OCI-LY3 (cell line): Measurements from ENCODE around the gene ZPR1.
A peak's percentile ranks its signal among the peaks of the same experiment; 100 is the strongest.

Source experiments
- H2AFZ ChIP-seq: fragments of 200-600, 300-600 bp; shearing (Covaris generic); 2 replicates; pipeline ENCODE4 v1.6.0; 2014; ENCODE audit warnings: antibody characterized with exemption, low read depth, low read length
- H3K27ac ChIP-seq: fragments of 200-600, 300-600 bp; sonication (generic); 2 replicates; pipeline ENCODE4 v1.5.1; 2014; ENCODE audit warnings: mild to moderate bottlenecking, low read length, moderate library complexity, mixed read lengths
- H3K27me3 ChIP-seq: fragments of 200-600, 300-600 bp; sonication (generic); 2 replicates; pipeline ENCODE4 v1.6.1; 2014; ENCODE audit warnings: low read depth, low read length, mixed read lengths
- H3K36me3 ChIP-seq: fragments of 200-600, 300-600 bp; sonication (generic); replicated peaks from 2 replicates; pipeline ENCODE3; 2014; ENCODE audit warnings: low read depth, low read length, mixed read lengths
- H3K4me1 ChIP-seq: fragments of 300-600, 200-600 bp; sonication (generic); 2 replicates; pipeline ENCODE4 v1.6.1; 2014; ENCODE audit warnings: low read length, mixed read lengths
- H3K4me2 ChIP-seq: fragments of 200-600, 300-600 bp; sonication (generic); 2 replicates; pipeline ENCODE4 v1.6.1; 2014; ENCODE audit warnings: low read length, mixed read lengths
- H3K4me3 ChIP-seq: fragments of 300-600, 200-600 bp; sonication (generic); 2 replicates; pipeline ENCODE4 v1.5.1; 2014; ENCODE audit warnings: antibody characterized with exemption, mild to moderate bottlenecking, low read length, moderate library complexity
- H3K79me2 ChIP-seq: fragments of 300-600, 200-600 bp; shearing (Covaris generic); 2 replicates; pipeline ENCODE4 v1.6.1; 2014; ENCODE audit warnings: mild to moderate bottlenecking, low read length, mixed read lengths
- H3K9ac ChIP-seq: fragments of 300-600, 200-600 bp; shearing (Covaris generic); 2 replicates; pipeline ENCODE4 v1.6.0; 2014; ENCODE audit warnings: mild to moderate bottlenecking, low read length, moderate library complexity
- H3K9me3 ChIP-seq: fragments of 200-600, 300-600 bp; shearing (Covaris generic); 2 replicates; pipeline ENCODE4 v1.6.1; 2014; ENCODE audit warnings: low read length, mixed read lengths; ENCODE audit not compliant: insufficient read depth
- H4K20me1 ChIP-seq: fragments of 200-600, 300-600 bp; sonication (generic); 2 replicates; pipeline ENCODE4 v1.6.1; 2016; ENCODE audit warnings: low read length, mixed read lengths; ENCODE audit not compliant: insufficient read depth
- EZH2phosphoT487 ChIP-seq: fragments of 200-600 bp; shearing (Covaris generic); IDR thresholded peaks from 2 replicates; pipeline ENCODE4 v1.6.1; 2018; ENCODE audit warnings: antibody characterized with exemption, mixed run types, low read depth
- TF ChIP-seq, protein P1 (sequence below): fragments of 200-600, 300-600 bp; sonication (generic); IDR thresholded peaks from 2 replicates; pipeline ENCODE4 v1.5.1; 2014; ENCODE audit warnings: antibody characterized with exemption, low read length, low read depth

ZPR1 gene, protein sequence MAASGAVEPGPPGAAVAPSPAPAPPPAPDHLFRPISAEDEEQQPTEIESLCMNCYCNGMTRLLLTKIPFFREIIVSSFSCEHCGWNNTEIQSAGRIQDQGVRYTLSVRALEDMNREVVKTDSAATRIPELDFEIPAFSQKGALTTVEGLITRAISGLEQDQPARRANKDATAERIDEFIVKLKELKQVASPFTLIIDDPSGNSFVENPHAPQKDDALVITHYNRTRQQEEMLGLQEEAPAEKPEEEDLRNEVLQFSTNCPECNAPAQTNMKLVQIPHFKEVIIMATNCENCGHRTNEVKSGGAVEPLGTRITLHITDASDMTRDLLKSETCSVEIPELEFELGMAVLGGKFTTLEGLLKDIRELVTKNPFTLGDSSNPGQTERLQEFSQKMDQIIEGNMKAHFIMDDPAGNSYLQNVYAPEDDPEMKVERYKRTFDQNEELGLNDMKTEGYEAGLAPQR

DNA sequence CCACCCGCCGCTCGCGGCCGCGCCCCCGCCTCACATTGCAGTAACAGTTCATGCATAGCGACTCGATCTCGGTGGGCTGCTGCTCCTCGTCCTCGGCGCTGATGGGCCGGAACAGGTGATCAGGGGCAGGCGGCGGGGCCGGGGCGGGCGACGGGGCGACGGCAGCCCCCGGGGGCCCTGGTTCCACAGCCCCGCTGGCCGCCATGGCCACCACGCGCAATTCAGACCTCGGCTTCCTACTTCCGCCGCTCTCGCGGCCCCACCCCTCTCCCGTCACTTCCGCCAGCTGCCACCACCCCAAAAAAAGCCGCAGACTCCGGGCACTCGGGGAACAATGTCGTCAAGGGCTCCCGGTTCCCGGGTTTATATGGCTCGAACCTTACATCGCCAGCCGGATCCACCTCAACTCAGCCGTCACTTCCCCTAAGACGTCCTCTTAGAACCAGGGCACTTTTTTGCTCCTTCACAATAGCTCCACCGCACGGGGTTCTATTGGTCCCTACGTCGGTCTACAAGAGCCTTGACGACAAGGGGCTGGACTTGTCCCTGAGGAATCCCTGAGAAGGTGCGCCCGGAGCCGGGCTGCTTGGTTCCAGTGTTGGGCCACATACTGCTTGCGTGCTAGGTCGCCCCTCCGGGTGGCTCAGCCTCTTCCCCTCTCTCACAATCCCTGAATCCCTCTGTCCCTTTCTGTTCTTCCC, at the start of gene ZPR1:
Gene ZPR1, minus strand, starts transcription at position 238 of the 701 bp plus-strand sequence. Its CDS starts 33 bp downstream, at position 205.
- TF ChIP-seq, protein P1, sequence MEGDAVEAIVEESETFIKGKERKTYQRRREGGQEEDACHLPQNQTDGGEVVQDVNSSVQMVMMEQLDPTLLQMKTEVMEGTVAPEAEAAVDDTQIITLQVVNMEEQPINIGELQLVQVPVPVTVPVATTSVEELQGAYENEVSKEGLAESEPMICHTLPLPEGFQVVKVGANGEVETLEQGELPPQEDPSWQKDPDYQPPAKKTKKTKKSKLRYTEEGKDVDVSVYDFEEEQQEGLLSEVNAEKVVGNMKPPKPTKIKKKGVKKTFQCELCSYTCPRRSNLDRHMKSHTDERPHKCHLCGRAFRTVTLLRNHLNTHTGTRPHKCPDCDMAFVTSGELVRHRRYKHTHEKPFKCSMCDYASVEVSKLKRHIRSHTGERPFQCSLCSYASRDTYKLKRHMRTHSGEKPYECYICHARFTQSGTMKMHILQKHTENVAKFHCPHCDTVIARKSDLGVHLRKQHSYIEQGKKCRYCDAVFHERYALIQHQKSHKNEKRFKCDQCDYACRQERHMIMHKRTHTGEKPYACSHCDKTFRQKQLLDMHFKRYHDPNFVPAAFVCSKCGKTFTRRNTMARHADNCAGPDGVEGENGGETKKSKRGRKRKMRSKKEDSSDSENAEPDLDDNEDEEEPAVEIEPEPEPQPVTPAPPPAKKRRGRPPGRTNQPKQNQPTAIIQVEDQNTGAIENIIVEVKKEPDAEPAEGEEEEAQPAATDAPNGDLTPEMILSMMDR = no peak
- TF ChIP-seq EZH2phosphoT487 = no peak
- no peak within 1 kb of the TSS for H3K27ac ChIP-seq
- peak within 1 kb of the TSS; percentile 77 for H3K9ac ChIP-seq
- no peaks in the 10 kb centered on the region for H3K9me3 ChIP-seq
- no peaks in the 10 kb centered on the region for H4K20me1 ChIP-seq
- H3K36me3 ChIP-seq = peaks cover 28% of the 10 kb centered on the region
- H2AFZ ChIP-seq = peak within 1 kb of the TSS; percentile 79
- peaks cover 13% of the 10 kb centered on the region for H3K79me2 ChIP-seq
- H3K27me3 ChIP-seq = no peaks in the 10 kb centered on the region
- peak within 1 kb of the TSS; percentile 95 for H3K4me2 ChIP-seq
- H3K4me1 ChIP-seq = peaks cover 14% of the 10 kb centered on the region
- H3K4me3 ChIP-seq = peak within 1 kb of the TSS; percentile 84

DNA sequence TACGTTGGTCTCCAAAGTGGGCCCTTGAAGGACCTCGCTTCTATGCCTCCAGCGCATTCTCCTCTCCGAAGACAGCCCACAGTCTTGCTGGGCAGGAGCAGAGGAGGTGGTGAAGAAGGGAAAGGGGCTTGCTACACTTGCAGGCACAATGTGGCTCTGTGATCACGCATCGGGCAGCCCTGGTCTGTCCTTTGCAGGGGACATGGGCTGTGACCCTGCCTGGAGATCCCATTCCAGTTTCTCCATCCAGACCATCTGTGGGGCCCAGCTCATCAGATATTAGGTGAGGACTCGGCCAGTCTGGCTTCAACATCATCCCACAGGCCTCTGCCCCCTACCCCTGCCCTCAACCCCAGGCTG, 48.8 kb upstream of the ZPR1 start:
- Histone ChIP-seq H3K9ac (no peak overlapping the region), H3K4me3 (no peak overlapping the region), H3K79me2 (no peaks in the 10 kb centered on the region), H3K9me3 (no peaks in the 10 kb centered on the region), H3K4me2 (no peak overlapping the region), H4K20me1 (no peaks in the 10 kb centered on the region), H2AFZ (no peak overlapping the region), H3K36me3 (no peaks in the 10 kb centered on the region), H3K27me3 (no peaks in the 10 kb centered on the region), H3K27ac (no peak overlapping the region), H3K4me1 (peaks cover 7% of the 10 kb centered on the region; the same call in 1 of the 2 replicates)
- TF ChIP-seq, protein P1 = no peak
- TF ChIP-seq EZH2phosphoT487 = no peak

DNA sequence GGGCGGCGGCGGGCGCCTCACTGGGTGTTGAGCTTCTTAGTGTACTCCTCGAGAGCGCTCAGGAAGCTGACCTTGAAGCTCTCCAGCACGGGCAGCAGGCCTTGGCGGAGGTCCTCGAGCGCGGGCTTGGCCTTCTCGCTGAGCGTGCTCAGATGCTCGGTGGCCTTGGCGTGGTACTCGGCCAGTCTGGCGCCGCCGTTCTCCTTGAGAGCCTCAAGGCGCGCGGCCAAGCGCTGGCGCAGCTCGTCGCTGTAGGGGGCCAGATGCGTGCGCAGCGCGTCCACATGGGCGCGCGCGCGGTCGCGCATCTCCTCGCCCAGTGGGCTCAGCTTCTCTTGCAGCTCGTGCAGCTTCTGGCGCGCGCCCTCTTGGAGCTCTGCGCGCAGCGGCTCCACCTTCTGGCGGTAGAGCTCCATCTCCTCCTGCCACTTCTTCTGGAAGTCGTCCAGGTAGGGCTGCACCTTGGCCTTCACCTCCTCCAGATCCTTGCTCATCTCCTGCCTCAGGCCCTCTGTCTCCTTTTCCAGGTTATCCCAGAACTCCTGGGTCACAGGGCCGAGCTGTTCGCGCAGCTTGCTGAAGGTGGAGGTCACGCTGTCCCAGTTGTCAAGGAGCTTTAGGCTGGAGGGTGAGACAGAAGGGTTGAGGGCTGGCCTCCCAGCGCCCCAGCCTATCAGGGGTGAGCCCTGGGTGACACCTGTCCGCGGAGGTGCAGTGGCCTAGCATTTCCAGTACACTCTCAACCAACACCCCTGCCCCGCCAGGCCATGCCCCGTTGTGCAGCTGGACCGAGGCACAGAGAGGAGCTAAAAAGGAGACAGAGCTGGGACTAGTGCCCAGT, 48.2 kb upstream of the ZPR1 start:
- H3K4me3 ChIP-seq = peak overlapping the region; percentile 81
- peak overlapping the region; percentile 20; the same call in 1 of the 2 replicates for H3K27ac ChIP-seq
- H3K4me2 ChIP-seq = peak overlapping the region; percentile 85
- peak overlapping the region; percentile 73 for H2AFZ ChIP-seq
- no peaks in the 10 kb centered on the region for H3K36me3 ChIP-seq
- peak overlapping the region; percentile 83 for H3K9ac ChIP-seq
- no peaks in the 10 kb centered on the region for H3K9me3 ChIP-seq
- no peaks in the 10 kb centered on the region for H4K20me1 ChIP-seq
- H3K27me3 ChIP-seq = no peaks in the 10 kb centered on the region
- H3K4me1 ChIP-seq = peaks cover 7% of the 10 kb centered on the region; the same call in 1 of the 2 replicates
- TF ChIP-seq, protein P1 = peak; percentile 71
- TF ChIP-seq EZH2phosphoT487 = no peak
- no peaks in the 10 kb centered on the region for H3K79me2 ChIP-seq
